ENCODE results near the gene SH3BP4.

- TF ChIP-seq POLR2AphosphoS5 (IDR thresholded peaks at IDR 0.05; ENCODE audit: borderline replicate concordance, low read depth, low read length): no peak
- no peak for TF ChIP-seq EZH2 (IDR thresholded peaks at IDR 0.05)
These were observed 93.6 kb downstream of the SH3BP4 start for GRCh38 chr2:235045336-235045972.
